Fibroblast of lung (primary cell): ENCODE measurements around the gene NDC1. TPM values are rescaled to one million over a fixed set of nuclear protein-coding genes. Genes with fewer than 3 reads are reported as not detected.

ENCODE experiments used
- DNase-seq, 2 donors: peaks; one replicate each; pipeline versions ENCODE4 v3.0.0 to v3.0.0-alpha.2; 2010; ENCODE audit warnings: low read depth in 2 of 2
- H2AFZ ChIP-seq: 2 replicates; pipeline ENCODE4 v1.5.1; 2012; ENCODE audit warnings: low read length, control low read depth, inconsistent platforms
- H3K27ac ChIP-seq: 2 replicates; pipeline ENCODE4 v1.5.1; 2011; ENCODE audit warnings: low read length, control low read depth; ENCODE audit not compliant: insufficient read depth
- H3K27me3 ChIP-seq: 2 replicates; pipeline ENCODE4 v1.5.1; 2011; ENCODE audit warnings: mild to moderate bottlenecking, low read length; ENCODE audit not compliant: control insufficient read depth, insufficient read depth
- H3K36me3 ChIP-seq: 2 replicates; pipeline ENCODE4 v1.5.1; 2011; ENCODE audit warnings: low read length; ENCODE audit not compliant: control insufficient read depth, insufficient read depth
- H3K4me1 ChIP-seq: 2 replicates; pipeline ENCODE4 v1.5.1; 2011; ENCODE audit warnings: low read length; ENCODE audit not compliant: control insufficient read depth, insufficient read depth; ENCODE audit errors: extremely low read depth
- H3K4me2 ChIP-seq: 2 replicates; pipeline ENCODE4 v1.5.1; 2011; ENCODE audit warnings: low read length, control low read depth; ENCODE audit not compliant: insufficient read depth; ENCODE audit errors: extremely low read depth
- H3K4me3 ChIP-seq, 4 experiments: fragments of 200-600 bp in 1 of 4; sonication (generic) in 1 of 4; replicated peaks in 1 of 4; 2 replicates each; pipeline ENCODE4 v1.5.1; 2011 to 2016; ENCODE audit warnings: low read length in 4 of 4, low read depth in 3 of 4, mild to moderate bottlenecking in 3 of 4, control low read depth in 2 of 4, inconsistent platforms in 1 of 4, mixed read lengths in 1 of 4; ENCODE audit not compliant: insufficient read depth in 1 of 4; ENCODE audit errors: control extremely low read depth in 1 of 4
- H3K79me2 ChIP-seq: 2 replicates; pipeline ENCODE4 v1.5.1; 2012; ENCODE audit warnings: mild to moderate bottlenecking, low read length, inconsistent platforms; ENCODE audit not compliant: control insufficient read depth, insufficient read depth
- H3K9ac ChIP-seq: 2 replicates; pipeline ENCODE4 v1.5.1; 2011; ENCODE audit warnings: mild to moderate bottlenecking, low read length, control low read depth; ENCODE audit not compliant: insufficient read depth
- H3K9me3 ChIP-seq: 2 replicates; pipeline ENCODE4 v1.5.1; 2012; ENCODE audit warnings: low read depth, low read length; ENCODE audit not compliant: control insufficient read depth, insufficient read depth
- H4K20me1 ChIP-seq: 2 replicates; pipeline ENCODE4 v1.5.1; 2011; ENCODE audit warnings: low read length; ENCODE audit not compliant: control insufficient read depth, insufficient read depth; ENCODE audit errors: extremely low read depth
- CTCF ChIP-seq, 2 donors: IDR thresholded peaks in 1 of 2; conservative IDR thresholded peaks in 1 of 2; 1 replicate in 1 of 2; 2 replicates in 1 of 2; pipeline ENCODE4 v1.5.1; 2011 to 2012; ENCODE audit warnings: low read length in 2 of 2, control low read depth in 1 of 2, inconsistent platforms in 1 of 2, low read depth in 1 of 2, mild to moderate bottlenecking in 1 of 2
- EZH2 ChIP-seq: IDR thresholded peaks from 2 replicates; pipeline ENCODE4 v1.5.1; 2012; ENCODE audit warnings: low read length, control low read depth, mild to moderate bottlenecking; ENCODE audit errors: missing control alignments
- polyA plus RNA-seq, 2 donors: library from polyadenylated mRNA; depleted of rRNA in 1 of 2; stranded (reverse) in 1 of 2; unstranded in 1 of 2; fragments of >200 nt; gene quantifications; 2 replicates each; pipeline ENCODE4 v1.2.1, GENCODE V29; 2011 to 2012; ENCODE audit warnings: missing spikeins in 1 of 2
- total RNA-seq: library from RNA; depleted of rRNA; stranded (reverse); fragments of >200 nt; gene quantifications from 2 replicates; pipeline ENCODE4 v1.2.1, GENCODE V29; 2014

The NDC1 gene
- total and polyA plus RNA-seq, 2 donors (not counting 1 experiment from before 2014, with no cell fraction given) = 11.6 to 14.3 TPM

GRCh38 chr1:53732409-53732808 is 105.7 kb downstream of the NDC1 start:
- Histone ChIP-seq H3K27me3 (peaks cover 7% of the 10 kb centered on the region), H3K4me2 (peak overlapping the region; percentile 38), H3K27ac (peak overlapping the region; percentile 52), H3K9me3 (no peaks in the 10 kb centered on the region), H3K4me1 (peaks cover 13% of the 10 kb centered on the region), H3K36me3 (no peaks in the 10 kb centered on the region), H3K9ac (no peak overlapping the region), H4K20me1 (no peaks in the 10 kb centered on the region), H2AFZ (no peak overlapping the region), H3K79me2 (no peaks in the 10 kb centered on the region), H3K4me3 (peak overlapping the region in 1 of 4 experiments; percentile 36)
- TF ChIP-seq CTCF (conservative IDR thresholded peaks at IDR 0.05 in 1 of 2, IDR thresholded peaks at IDR 0.05 in 1 of 2; ENCODE audit: low read depth in 1 of 2, low read length in 2 of 2) (no peak), EZH2 (no peak)
- DNase-seq = peak; percentile 15 to 35

- Histone ChIP-seq H3K27me3 (peaks cover 3% of the 10 kb centered on the region), H3K27ac (no peak overlapping the region), H3K9me3 (no peaks in the 10 kb centered on the region), H3K9ac (no peak overlapping the region), H3K4me3 (peak overlapping the region in 1 of 4 experiments; percentile 36), H3K36me3 (no peaks in the 10 kb centered on the region), H2AFZ (no peak overlapping the region), H3K79me2 (no peaks in the 10 kb centered on the region), H3K4me2 (peak overlapping the region; percentile 38), H4K20me1 (no peaks in the 10 kb centered on the region), H3K4me1 (peaks cover 13% of the 10 kb centered on the region)
- TF ChIP-seq CTCF (conservative IDR thresholded peaks at IDR 0.05 in 1 of 2, IDR thresholded peaks at IDR 0.05 in 1 of 2; ENCODE audit: low read depth in 1 of 2, low read length in 2 of 2) = no peak
- no peak for TF ChIP-seq EZH2
- DNase-seq = peak; percentile 36 to 75
These were observed 106.3 kb downstream of the NDC1 start for GRCh38 chr1:53731779-53732305.

GRCh38 chr1:53731043-53731600 is 107.0 kb downstream of the NDC1 start:
- no peak overlapping the region for H2AFZ ChIP-seq
- no peak overlapping the region for H3K4me2 ChIP-seq
- no peak overlapping the region for H3K9ac ChIP-seq
- TF ChIP-seq EZH2 (no peak), CTCF (conservative IDR thresholded peaks at IDR 0.05 in 1 of 2, IDR thresholded peaks at IDR 0.05 in 1 of 2; ENCODE audit: low read depth in 1 of 2, low read length in 2 of 2) (no peak)
- no peaks in the 10 kb centered on the region for H3K79me2 ChIP-seq
- no peak overlapping the region for H3K4me3 ChIP-seq
- H3K27ac ChIP-seq = no peak overlapping the region
- H4K20me1 ChIP-seq = no peaks in the 10 kb centered on the region
- no peaks in the 10 kb centered on the region for H3K36me3 ChIP-seq
- peak in 1 of 2 donors; percentile 17 for DNase-seq
- H3K27me3 ChIP-seq = no peaks in the 10 kb centered on the region
- peaks cover 13% of the 10 kb centered on the region for H3K4me1 ChIP-seq
- no peaks in the 10 kb centered on the region for H3K9me3 ChIP-seq
